Peyer's patch (tissue), 4 donors: Measurements from ENCODE around the gene RUNX1. TPM values are rescaled to one million over a fixed set of nuclear protein-coding genes. Genes with fewer than 3 reads are reported as not detected.
A peak's percentile ranks its signal among the peaks of the same experiment; 100 is the strongest.

Source experiments
- DNase-seq, 3 donors: peaks; one replicate each; pipeline ENCODE4 v3.0.0-alpha.2; 2017 to 2019
- H3K27ac ChIP-seq, 4 donors: fragments of 200-600 bp; sonication (generic); one replicate each; pipeline ENCODE4 v1.5.1; 2016 to 2019
- H3K27me3 ChIP-seq, 2 donors: fragments of 200-600 bp; sonication (generic); one replicate each; pipeline ENCODE4 v1.5.1; 2019
- H3K36me3 ChIP-seq, 3 donors: fragments of 200-600 bp; sonication (generic); one replicate each; pipeline ENCODE4 v1.5.1; 2016 to 2019
- H3K4me1 ChIP-seq, 4 donors: fragments of 200-600 bp; sonication (generic); one replicate each; pipeline ENCODE4 v1.5.1; 2016 to 2019
- H3K4me3 ChIP-seq, 4 donors: fragments of 200-600 bp; sonication (generic); 1 replicate in 3 of 4; 2 replicates in 1 of 4; pipeline ENCODE4 v1.5.1; 2016 to 2019; ENCODE audit warnings: mild to moderate bottlenecking in 1 of 4
- H3K9me3 ChIP-seq, 4 donors: fragments of 200-600 bp; sonication (generic); one replicate each; pipeline ENCODE4 v1.5.1; 2016 to 2019; ENCODE audit warnings: mild to moderate bottlenecking in 1 of 4
- CTCF ChIP-seq, 6 experiments: fragments of 450-650 bp in 4 of 6; fragments of 200-600 bp in 2 of 6; sonication (generic) in 1 of 6; IDR thresholded peaks; one replicate each; pipeline ENCODE4 v1.5.1; 2017 to 2019; ENCODE audit warnings: antibody characterized with exemption in 6 of 6, mild to moderate bottlenecking in 3 of 6, moderate library complexity in 1 of 6
- POLR2A ChIP-seq, 2 donors: fragments of 450-650 bp; IDR thresholded peaks; one replicate each; pipeline ENCODE4 v1.5.1; 2017; ENCODE audit warnings: antibody characterized with exemption in 2 of 2, mild to moderate bottlenecking in 2 of 2, moderate library complexity in 2 of 2
- total RNA-seq, 4 donors: library from RNA; depleted of rRNA; stranded (reverse); fragments of >200 nt; gene quantifications; one replicate each; pipeline ENCODE4 v1.1.0, GENCODE V29; 2016

The RUNX1 gene
- total RNA-seq, 4 donors from 2014 or later, result 15.1 to 80.9 (median 24.1) TPM

GRCh38 chr21:34988139-34988538, 61.0 kb downstream of the RUNX1 start:
- Histone ChIP-seq H3K9me3 (no peaks in the 10 kb centered on the region), H3K27me3 (no peaks in the 10 kb centered on the region), H3K4me3 (no peak overlapping the region), H3K36me3 (no peaks in the 10 kb centered on the region), H3K4me1 (peaks cover 0 to 13% (median 3%) of the 10 kb centered on the region in 4 donors), H3K27ac (no peak overlapping the region)
- TF ChIP-seq CTCF (IDR thresholded peaks at IDR 0.05) (no peak), POLR2A (IDR thresholded peaks at IDR 0.05) (no peak)
- no peak for DNase-seq

- H3K4me1 ChIP-seq, result peaks cover 0 to 18% (median 3%) of the 10 kb centered on the region in 4 donors
- DNase-seq, result no peak
- H3K27ac ChIP-seq, result peak overlapping the region in 3 of 4 donors; percentile 40 to 60 (median 56)
- H3K36me3 ChIP-seq, result no peaks in the 10 kb centered on the region
- no peaks in the 10 kb centered on the region for H3K9me3 ChIP-seq
- H3K27me3 ChIP-seq, result no peaks in the 10 kb centered on the region
- H3K4me3 ChIP-seq, result peak overlapping the region in 1 of 4 donors; percentile 19
- TF ChIP-seq CTCF (IDR thresholded peaks at IDR 0.05) (no peak), POLR2A (IDR thresholded peaks at IDR 0.05) (no peak)
Measured at GRCh38 chr21:34987501-34988072, 61.5 kb downstream of the RUNX1 start.

- Histone ChIP-seq H3K4me3 (peak overlapping the region in 1 of 4 donors; percentile 19), H3K36me3 (no peaks in the 10 kb centered on the region), H3K9me3 (no peaks in the 10 kb centered on the region), H3K4me1 (peaks cover 0 to 19% (median 3%) of the 10 kb centered on the region in 4 donors), H3K27ac (peak overlapping the region in 3 of 4 donors; percentile 40 to 60 (median 56)), H3K27me3 (no peaks in the 10 kb centered on the region)
- peak in 2 of 3 donors; percentile 25 to 64 for DNase-seq
- TF ChIP-seq CTCF (IDR thresholded peaks at IDR 0.05), result no peak
- no peak for TF ChIP-seq POLR2A (IDR thresholded peaks at IDR 0.05)
Measured at GRCh38 chr21:34986561-34987500, 62.3 kb downstream of the RUNX1 start.

- peaks cover 0 to 19% (median 3%) of the 10 kb centered on the region in 4 donors for H3K4me1 ChIP-seq
- no peak overlapping the region for H3K27ac ChIP-seq
- H3K36me3 ChIP-seq, result no peaks in the 10 kb centered on the region
- no peaks in the 10 kb centered on the region for H3K27me3 ChIP-seq
- H3K9me3 ChIP-seq, result no peaks in the 10 kb centered on the region
- TF ChIP-seq POLR2A (IDR thresholded peaks at IDR 0.05) (no peak), CTCF (IDR thresholded peaks at IDR 0.05) (no peak)
- no peak overlapping the region for H3K4me3 ChIP-seq
- DNase-seq, result no peak
Measured at GRCh38 chr21:34984356-34985058, 64.6 kb downstream of the RUNX1 start.

- TF ChIP-seq POLR2A (IDR thresholded peaks at IDR 0.05) (no peak), CTCF (IDR thresholded peaks at IDR 0.05) (no peak)
- Histone ChIP-seq H3K4me1 (peaks cover 0 to 24% (median 3%) of the 10 kb centered on the region in 4 donors), H3K9me3 (no peaks in the 10 kb centered on the region), H3K27ac (peak overlapping the region in 2 of 4 donors; percentile 28 to 30), H3K36me3 (no peaks in the 10 kb centered on the region), H3K4me3 (no peak overlapping the region), H3K27me3 (no peaks in the 10 kb centered on the region)
- no peak for DNase-seq
Measured at GRCh38 chr21:34983680-34984086, 65.4 kb downstream of the RUNX1 start.
